ENCODE results near the gene SPATA45. TPM values are rescaled to one million over a fixed set of nuclear protein-coding genes. Genes with fewer than 3 reads are reported as not detected.

The SPATA45 gene
- polyA plus RNA-seq, 1 experiment, result not detected

DNA sequence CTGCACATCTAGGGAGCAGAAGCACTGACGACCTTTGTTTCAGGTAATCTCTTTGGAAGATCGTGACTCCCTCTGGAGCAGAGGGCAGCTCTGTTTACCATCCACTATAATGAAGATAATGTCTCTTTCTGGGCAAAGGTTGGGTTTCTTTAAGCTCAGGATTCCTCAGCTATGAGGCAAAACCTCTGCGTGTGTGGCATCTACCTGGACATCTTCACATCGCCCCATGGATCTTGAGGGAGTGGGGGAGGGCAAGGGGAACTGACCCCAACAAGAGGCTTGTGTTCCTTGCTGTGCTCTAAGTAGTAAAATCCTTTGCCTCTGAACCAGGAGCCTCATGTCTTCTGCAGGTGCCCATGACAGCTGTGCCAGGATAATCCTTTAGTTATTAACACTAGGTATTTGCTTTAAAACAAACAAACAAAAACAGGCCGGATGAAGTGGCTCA lies 19.6 kb downstream of the SPATA45 start:
- Histone ChIP-seq H3K36me3 (ENCODE audit: control insufficient read depth, insufficient read depth, low read length) (no peaks in the 10 kb centered on the region), H3K27me3 (ENCODE audit: control insufficient read depth, insufficient read depth, low read length) (no peaks in the 10 kb centered on the region), H3K4me3 (ENCODE audit: low read depth, low read length) (no peak overlapping the region)
- ChIA-PET POLR2A (no interaction called here), CTCF (interaction anchor here (1.0 to 1.5 kb wide), 2 partner anchors 13 to 168 kb away, joined by 3 to 4 read pairs; no protein-coding TSS in a partner anchor)
- no peak for DNase-seq (ENCODE audit: low read depth)
- TF ChIP-seq, protein P1, sequence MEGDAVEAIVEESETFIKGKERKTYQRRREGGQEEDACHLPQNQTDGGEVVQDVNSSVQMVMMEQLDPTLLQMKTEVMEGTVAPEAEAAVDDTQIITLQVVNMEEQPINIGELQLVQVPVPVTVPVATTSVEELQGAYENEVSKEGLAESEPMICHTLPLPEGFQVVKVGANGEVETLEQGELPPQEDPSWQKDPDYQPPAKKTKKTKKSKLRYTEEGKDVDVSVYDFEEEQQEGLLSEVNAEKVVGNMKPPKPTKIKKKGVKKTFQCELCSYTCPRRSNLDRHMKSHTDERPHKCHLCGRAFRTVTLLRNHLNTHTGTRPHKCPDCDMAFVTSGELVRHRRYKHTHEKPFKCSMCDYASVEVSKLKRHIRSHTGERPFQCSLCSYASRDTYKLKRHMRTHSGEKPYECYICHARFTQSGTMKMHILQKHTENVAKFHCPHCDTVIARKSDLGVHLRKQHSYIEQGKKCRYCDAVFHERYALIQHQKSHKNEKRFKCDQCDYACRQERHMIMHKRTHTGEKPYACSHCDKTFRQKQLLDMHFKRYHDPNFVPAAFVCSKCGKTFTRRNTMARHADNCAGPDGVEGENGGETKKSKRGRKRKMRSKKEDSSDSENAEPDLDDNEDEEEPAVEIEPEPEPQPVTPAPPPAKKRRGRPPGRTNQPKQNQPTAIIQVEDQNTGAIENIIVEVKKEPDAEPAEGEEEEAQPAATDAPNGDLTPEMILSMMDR (IDR thresholded peaks at IDR 0.05; ENCODE audit: insufficient read depth, low read depth, low read length), result no peak

GRCh38 chr1:212827171-212827776 lies 20.2 kb downstream of the SPATA45 start:
- Histone ChIP-seq H3K27me3 (ENCODE audit: control insufficient read depth, insufficient read depth, low read length) (no peaks in the 10 kb centered on the region), H3K4me3 (ENCODE audit: low read depth, low read length) (no peak overlapping the region), H3K36me3 (ENCODE audit: control insufficient read depth, insufficient read depth, low read length) (no peaks in the 10 kb centered on the region)
- DNase-seq (ENCODE audit: low read depth), result no peak
- ChIA-PET POLR2A (interaction anchor here (0.7 kb wide), 1 partner anchor 162 kb away, joined by 8 read pairs; no protein-coding TSS in a partner anchor), CTCF (interaction anchor here (1.0 kb wide), 1 partner anchor 12 kb away, joined by 3 read pairs; no protein-coding TSS in a partner anchor)
- TF ChIP-seq, protein P1 (IDR thresholded peaks at IDR 0.05; ENCODE audit: insufficient read depth, low read depth, low read length), result no peak

GRCh38 chr1:212825798-212826452 lies 21.5 kb downstream of the SPATA45 start:
- Histone ChIP-seq H3K4me3 (ENCODE audit: low read depth, low read length) (no peak overlapping the region), H3K27me3 (ENCODE audit: control insufficient read depth, insufficient read depth, low read length) (no peaks in the 10 kb centered on the region), H3K36me3 (ENCODE audit: control insufficient read depth, insufficient read depth, low read length) (no peaks in the 10 kb centered on the region)
- CTCF ChIA-PET, result interaction anchor here (0.9 kb wide), 1 partner anchor 169 kb away, joined by 3 read pairs; no protein-coding TSS in a partner anchor
- TF ChIP-seq, protein P1 (IDR thresholded peaks at IDR 0.05; ENCODE audit: insufficient read depth, low read depth, low read length), result no peak
- DNase-seq (ENCODE audit: low read depth), result no peak
- POLR2A ChIA-PET, result interaction anchor here (0.6 kb wide), 1 partner anchor 14 kb away, joined by 7 read pairs; no protein-coding TSS in a partner anchor

DNA sequence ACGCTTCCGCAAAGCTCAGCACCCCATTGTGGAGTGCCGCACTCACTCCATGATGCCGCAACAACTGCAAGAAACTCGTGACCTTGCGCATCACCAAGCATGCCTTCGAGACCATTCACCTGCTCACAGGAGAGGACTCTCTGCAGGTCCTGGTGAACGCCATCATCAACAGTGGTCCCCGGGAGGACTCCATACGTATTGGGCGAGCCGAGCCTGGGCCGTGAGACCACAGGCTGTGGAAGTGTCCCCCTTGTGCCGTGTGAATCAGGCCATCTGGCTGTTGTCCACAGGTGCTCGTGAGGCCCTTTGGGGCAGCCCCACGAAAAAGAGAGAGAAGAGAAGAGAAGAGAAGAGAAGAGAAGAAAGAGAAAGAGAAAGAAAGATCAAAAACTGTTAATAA lies 23.2 kb downstream of the SPATA45 start:
- ChIA-PET CTCF (interaction anchor here (0.6 kb wide), 1 partner anchor 183 kb away, joined by 3 read pairs; no protein-coding TSS in a partner anchor), POLR2A (no interaction called here)
- TF ChIP-seq, protein P1 (IDR thresholded peaks at IDR 0.05; ENCODE audit: insufficient read depth, low read depth, low read length), result no peak
- H3K27me3 ChIP-seq (ENCODE audit: control insufficient read depth, insufficient read depth, low read length), result no peaks in the 10 kb centered on the region
- H3K36me3 ChIP-seq (ENCODE audit: control insufficient read depth, insufficient read depth, low read length), result no peaks in the 10 kb centered on the region
- DNase-seq (ENCODE audit: low read depth), result no peak
- no peak overlapping the region for H3K4me3 ChIP-seq (ENCODE audit: low read depth, low read length)

DNA sequence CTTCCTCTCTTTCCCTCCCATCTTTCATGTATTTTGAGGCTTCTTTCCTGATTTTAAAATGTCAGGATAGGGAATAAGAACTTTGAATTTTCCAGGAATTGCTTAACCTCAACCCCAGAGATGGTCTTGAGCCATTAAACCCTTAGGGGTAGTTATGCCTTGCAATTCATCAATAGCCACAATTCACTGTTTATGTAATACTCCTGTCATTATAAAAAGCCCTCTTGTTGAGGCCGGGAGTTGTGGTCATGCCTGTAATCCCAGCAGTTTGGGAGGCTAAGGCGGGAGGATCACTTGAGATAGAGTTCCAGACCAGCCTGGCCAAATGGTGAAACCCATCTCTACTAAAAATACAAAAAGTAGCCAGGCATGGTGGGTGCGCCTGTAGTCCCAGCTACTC lies 24.5 kb downstream of the SPATA45 start:
- no peak for DNase-seq (ENCODE audit: low read depth)
- Histone ChIP-seq H3K36me3 (ENCODE audit: control insufficient read depth, insufficient read depth, low read length) (no peaks in the 10 kb centered on the region), H3K4me3 (ENCODE audit: low read depth, low read length) (no peak overlapping the region), H3K27me3 (ENCODE audit: control insufficient read depth, insufficient read depth, low read length) (no peaks in the 10 kb centered on the region)
- TF ChIP-seq, protein P1 (IDR thresholded peaks at IDR 0.05; ENCODE audit: insufficient read depth, low read depth, low read length), result no peak
- CTCF ChIA-PET, result interaction anchor here (0.7 kb wide), 1 partner anchor 8 kb away, joined by 3 read pairs; no protein-coding TSS in a partner anchor
- POLR2A ChIA-PET, result no interaction called here

Data from BJ (cell line).